ENCODE data around the gene TASP1.
A peak's percentile ranks its signal among the peaks of the same experiment; 100 is the strongest.
"Not testable (repeated sequence)": the region's sequence is repeated elsewhere in the genome, so short reads cannot be mapped to it uniquely, and the experiment has no call there.

Gene TASP1

DNA sequence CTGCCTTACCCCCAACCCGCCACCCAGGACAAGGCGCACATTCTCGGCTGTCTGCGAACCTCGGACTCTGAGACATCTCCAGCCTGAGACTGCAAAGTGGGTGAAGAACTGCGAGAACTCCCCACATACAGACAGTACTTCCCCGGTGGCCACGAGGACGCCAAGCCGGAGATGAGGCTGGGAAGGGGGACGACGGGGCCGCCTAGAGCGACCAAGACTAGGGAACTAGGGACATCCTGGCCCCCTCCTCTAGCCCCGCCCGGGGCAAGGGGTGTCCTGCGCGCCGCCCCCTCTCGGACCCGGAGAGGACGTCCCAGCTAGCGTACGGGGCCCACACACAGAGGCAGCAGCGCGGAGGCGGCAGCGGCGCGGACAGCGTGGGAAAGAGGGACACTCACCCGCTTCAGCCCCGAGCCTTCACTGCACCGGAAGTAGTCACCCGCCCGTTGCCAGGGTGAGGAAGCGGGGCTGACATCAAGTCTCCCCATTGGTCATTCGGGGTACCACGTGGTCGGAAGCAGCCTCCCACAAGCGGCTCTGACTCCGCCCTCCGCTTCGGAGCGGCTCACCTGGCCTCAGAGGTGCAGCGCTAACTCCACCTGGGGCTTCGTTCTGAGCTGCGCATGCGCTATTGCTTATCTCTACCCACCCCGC lies at the start of gene TASP1:
TASP1 (minus strand) TSS at position 437 of the 654 bp plus-strand sequence. CDS start 8,854 bp downstream, outside the sequence.
- peak; percentile 80 to 83 for DNase-seq (ENCODE audit: low read depth in 2 of 2)

- DNase-seq (ENCODE audit: low read depth in 2 of 2): no peak
Observed at GRCh38 chr20:13687815-13688214, 49.1 kb upstream of the TASP1 start.

DNA sequence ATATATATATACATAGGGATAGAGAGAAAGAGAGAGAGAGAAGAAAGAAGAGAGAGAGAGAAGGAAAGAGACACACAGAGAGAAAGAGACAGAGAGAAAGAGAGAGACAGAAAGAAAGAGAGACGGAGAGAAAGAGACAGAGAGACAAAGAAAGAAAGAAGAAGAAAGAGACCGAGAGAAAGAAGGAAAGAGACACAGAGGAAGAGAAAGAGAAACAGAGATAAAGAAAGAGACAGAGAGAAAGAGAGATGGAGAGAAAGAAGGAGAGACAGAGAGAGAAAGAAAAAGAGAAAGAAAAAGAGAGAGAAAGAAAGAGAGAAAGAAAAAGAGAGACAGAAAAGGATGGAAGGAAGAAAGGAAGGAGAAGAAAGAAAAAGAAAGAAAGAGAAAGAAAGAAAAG lies 46.9 kb upstream of the TASP1 start:
- DNase-seq (ENCODE audit: low read depth in 2 of 2): no peak

- DNase-seq (ENCODE audit: low read depth in 2 of 2): no peak
Observed at GRCh38 chr20:13684566-13685222, 46.0 kb upstream of the TASP1 start.

DNA sequence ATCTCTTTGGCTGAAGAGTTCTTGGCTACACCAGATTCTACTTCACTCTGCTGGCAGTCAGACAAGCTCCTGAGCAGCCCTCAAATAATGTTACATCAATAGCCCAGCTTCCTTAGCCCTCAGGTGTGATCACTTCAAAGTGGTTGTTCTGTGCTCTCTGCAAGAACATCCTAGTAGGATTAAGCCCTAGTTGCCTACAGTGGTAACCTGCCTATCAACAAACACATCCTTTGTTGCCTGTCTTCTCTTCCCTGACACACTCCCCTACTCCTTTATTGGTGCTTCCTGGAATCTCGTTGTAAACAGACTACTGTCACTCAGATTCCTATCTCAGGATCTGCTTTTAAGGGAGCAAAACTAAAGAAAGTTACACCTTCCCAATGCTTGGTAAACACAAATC lies 45.1 kb upstream of the TASP1 start:
- DNase-seq (ENCODE audit: low read depth in 2 of 2): no peak

- no peak for DNase-seq (ENCODE audit: low read depth in 2 of 2)
Observed at GRCh38 chr20:13681248-13682125, 42.8 kb upstream of the TASP1 start.

DNA sequence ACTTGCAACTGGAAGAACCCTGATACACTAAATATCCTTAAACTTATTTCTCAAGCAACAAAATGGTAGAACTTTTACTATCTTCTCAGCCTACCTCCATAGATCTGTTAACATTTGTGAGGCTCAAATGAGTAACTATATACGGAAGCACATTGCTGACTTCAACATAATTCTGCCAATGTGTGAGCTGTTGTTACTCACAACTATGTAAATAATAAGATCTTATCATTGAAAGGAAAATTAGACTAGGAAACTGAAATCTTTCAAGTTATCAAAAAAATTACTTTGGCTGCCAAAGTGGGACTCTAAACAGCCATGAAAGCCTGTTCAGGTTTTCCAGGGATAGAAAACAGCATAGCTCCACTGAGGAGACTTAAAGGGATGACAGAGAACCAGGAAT lies 40.2 kb upstream of the TASP1 start:
- DNase-seq (ENCODE audit: low read depth in 2 of 2): no peak

DNA sequence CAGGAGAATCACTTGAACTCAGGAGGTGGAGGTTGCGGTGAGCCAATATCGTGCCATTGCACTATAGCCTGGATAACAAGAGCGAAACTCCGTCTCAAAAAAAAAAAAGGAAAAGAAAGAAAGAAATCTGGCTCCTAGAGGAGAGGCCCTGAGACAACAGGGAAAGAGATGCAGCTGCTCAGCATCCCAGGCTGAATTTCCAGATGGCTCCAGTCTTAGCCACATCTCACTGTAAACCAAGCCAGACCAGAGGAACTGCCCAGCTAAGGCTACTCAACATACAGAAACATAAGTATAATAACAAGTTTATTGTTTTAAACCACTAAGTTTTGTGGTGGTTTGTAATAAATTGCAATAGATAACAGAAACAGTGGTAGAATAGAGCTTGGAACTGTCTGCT lies 38.5 kb upstream of the TASP1 start:
- no peak for DNase-seq (ENCODE audit: low read depth in 2 of 2)

GRCh38 chr20:13676682-13677081 lies 38.0 kb upstream of the TASP1 start:
- DNase-seq (ENCODE audit: low read depth in 2 of 2): no peak

GRCh38 chr20:13672690-13673089 lies 34.0 kb upstream of the TASP1 start:
- no peak for DNase-seq (ENCODE audit: low read depth in 2 of 2)

DNA sequence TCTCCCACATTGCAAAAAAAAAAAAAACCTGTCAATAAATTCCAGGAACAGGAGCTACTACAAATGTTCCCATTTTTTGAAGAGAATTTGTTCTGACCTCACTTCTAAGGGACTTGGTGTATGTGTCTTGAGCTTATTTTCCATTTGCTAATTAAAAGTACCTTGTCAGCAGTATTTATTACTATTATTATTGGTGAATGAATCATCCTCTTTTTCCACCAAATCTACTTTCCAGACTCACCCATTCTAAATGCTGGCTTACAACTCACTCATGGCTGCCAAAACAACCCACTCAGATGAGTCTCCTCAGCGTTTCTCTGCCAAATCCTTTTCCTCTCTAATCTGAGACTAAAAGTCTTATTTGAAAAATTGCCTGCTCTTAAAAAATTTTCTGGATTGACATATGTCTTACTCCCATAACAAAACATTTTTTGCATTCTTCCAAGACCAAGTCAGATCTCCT lies 33.2 kb upstream of the TASP1 start:
- DNase-seq (ENCODE audit: low read depth in 2 of 2): peak; percentile 25 to 29

DNA sequence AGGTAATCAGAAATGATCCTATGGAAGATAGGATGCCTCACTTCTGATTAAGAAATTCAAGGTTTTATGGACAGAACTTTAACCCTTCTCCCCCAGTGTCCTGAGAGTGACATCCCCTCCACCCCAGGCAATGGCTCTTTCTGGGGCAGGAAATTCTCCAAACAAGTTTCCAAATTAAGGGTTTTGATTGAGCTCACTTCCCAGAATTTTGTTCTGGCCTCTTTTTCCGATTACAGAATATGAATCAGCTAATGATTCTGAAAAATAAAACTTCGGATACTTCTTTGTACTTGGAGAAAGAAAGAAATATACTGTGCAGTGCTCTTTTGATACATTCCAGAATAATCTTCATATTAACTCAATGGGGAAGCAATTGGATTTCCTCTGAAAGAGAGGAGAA lies 32.8 kb upstream of the TASP1 start:
- no peak for DNase-seq (ENCODE audit: low read depth in 2 of 2)

DNA sequence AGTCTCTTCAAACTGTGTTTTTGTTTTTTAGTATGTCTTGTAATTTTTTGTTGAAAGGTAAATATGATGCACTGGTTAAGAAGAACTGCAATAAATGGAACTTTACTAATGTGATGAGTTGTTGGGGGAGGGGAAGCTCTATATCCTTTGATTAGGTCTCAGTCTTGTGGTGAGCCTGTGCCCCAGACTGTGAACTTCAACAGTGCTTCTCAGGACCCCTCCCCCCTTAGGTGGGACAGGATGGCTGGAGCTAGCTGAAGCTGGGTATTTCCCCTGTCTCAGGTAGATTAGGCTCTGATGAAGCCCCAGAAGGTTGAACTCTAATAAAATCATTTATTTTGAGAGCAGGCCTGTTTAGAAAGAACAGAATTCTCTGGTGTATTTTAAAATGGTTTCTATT lies 31.4 kb upstream of the TASP1 start:
- no peak for DNase-seq (ENCODE audit: low read depth in 2 of 2)

GRCh38 chr20:13665709-13666395 lies 27.1 kb upstream of the TASP1 start:
- no peak for DNase-seq (ENCODE audit: low read depth in 2 of 2)

DNA sequence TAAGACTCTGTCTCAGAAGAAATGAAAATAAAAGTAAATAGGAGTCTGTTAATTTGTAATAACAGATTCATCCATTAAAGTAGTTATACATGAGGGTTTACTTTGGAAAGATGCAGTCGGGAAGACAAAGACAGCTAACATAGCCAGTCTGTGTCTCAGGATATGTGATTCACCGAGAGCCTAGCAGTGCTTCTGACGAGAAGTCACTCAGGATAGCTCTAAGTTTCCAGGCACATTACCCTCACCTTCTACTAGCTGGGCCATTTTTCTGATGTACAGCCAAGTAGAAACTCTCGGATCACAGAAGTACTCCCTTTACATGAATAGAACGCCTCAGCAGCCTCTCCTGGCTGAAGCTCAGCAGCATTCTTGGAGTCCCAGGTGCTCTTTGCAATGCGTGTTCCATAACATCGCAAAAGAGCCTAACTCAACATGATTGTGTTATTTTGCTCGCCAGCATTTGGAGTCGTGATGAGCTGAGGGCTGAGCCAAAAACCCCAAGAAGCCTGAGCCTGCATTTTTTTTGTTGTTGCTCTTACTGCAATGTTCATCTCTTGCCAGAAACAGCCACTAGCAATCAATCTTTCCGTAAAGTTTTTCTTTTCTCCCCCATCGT lies 22.4 kb upstream of the TASP1 start:
- DNase-seq (ENCODE audit: low read depth in 2 of 2): no peak

DNA sequence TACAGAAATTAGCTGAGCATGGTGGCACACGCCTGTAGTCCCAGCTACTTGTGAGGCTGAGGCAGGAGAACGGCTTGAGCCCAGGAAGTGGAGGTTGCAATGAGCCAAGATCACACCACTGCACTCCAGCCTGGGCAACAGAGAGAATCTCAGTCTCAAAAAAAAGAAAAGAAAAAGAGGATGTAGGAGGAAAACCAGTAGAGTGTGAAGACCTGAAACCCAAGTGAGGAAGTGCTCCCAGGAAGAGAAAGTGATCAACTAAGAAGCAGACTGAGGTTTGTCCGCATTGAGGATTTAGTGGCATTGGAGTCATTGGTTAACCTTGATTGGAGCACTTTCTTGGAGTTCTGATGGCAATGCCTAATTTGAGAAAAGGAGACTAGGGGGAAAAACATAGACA lies 20.6 kb upstream of the TASP1 start:
- DNase-seq (ENCODE audit: low read depth in 2 of 2): no peak

DNA sequence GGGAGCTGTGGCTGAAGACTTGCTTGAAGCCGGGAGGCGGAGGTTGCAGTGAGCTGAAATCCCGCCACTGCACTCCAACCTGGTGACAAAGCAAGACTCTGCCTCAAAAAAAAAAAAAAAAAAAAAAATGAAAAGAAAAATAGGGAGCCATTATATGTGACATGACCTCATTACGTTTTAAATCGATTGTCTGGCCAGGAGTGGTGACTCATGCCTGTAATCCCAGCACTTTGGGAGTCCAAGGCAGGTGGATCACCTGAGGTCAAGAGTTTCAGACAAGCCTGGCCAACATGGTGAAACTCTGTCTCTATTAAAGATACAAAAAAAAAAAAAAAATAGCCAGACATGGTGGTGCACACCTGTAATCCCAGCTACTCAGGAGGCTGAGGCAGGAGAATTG lies 19.3 kb upstream of the TASP1 start:
- DNase-seq (ENCODE audit: low read depth in 2 of 2): not testable (repeated sequence)

- no peak for DNase-seq (ENCODE audit: low read depth in 2 of 2)
Observed at GRCh38 chr20:13656721-13657368, 18.1 kb upstream of the TASP1 start.

GRCh38 chr20:13654463-13655023 lies 15.8 kb upstream of the TASP1 start:
- no peak for DNase-seq (ENCODE audit: low read depth in 2 of 2)

DNA sequence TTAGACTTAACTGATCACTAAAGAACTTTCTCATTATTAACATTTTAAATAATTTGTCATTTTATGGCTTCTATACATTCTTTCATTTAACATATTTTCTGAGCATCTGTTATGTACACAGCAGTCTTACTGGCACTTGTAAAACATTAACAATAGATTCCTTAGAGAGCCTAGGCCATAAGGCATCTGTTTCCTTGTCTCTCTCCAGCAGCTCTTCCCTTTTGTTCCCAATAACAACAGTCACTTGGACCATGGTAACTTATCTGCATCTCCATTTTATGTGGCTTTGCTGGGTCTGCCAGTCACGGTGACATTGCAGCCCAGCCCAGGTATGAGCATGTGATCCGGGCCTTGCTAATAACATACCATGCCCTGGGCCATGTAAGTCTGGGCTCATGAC lies 11.7 kb upstream of the TASP1 start:
- no peak for DNase-seq (ENCODE audit: low read depth in 2 of 2)

Measured in fibroblast of skin of left quadriceps (primary cell).